ENCODE measurements around the gene ARIH2. TPM values are rescaled to one million over a fixed set of nuclear protein-coding genes. Genes with fewer than 3 reads are reported as not detected.

The ARIH2 gene
- 43.5 and 70.5 TPM in 2 replicates for total RNA-seq (2012; rRNA removed)

GRCh38 chr3:48918388-48919214 lies at the start of gene ARIH2:
TSS of gene ARIH2 (plus strand) at chr3:48918842. CDS start at chr3:48927559, 8,717 bp downstream.
- Histone ChIP-seq H3K27me3 (ENCODE audit: control insufficient read depth, insufficient read depth, low read length) (no peaks in the 10 kb centered on the region), H3K4me2 (ENCODE audit: low read length) (peak within 1 kb of the TSS; percentile 99), H3K4me3 (ENCODE audit: low read length) (peak within 1 kb of the TSS; percentile 92), H3K9ac (ENCODE audit: low read depth, low read length) (peak within 1 kb of the TSS; percentile 84), H3K9me3 (replicated peaks; ENCODE audit: low read length) (no peaks in the 10 kb centered on the region), H3K4me1 (ENCODE audit: control insufficient read depth, insufficient read depth, low read length) (peaks cover 7% of the 10 kb centered on the region), H3K36me3 (ENCODE audit: insufficient read depth, low read length) (no peaks in the 10 kb centered on the region)

- Histone ChIP-seq H3K36me3 (ENCODE audit: insufficient read depth, low read length) (no peaks in the 10 kb centered on the region), H3K4me1 (ENCODE audit: control insufficient read depth, insufficient read depth, low read length) (no peaks in the 10 kb centered on the region), H3K9ac (ENCODE audit: low read depth, low read length) (no peak overlapping the region), H3K27me3 (ENCODE audit: control insufficient read depth, insufficient read depth, low read length) (no peaks in the 10 kb centered on the region), H3K4me2 (ENCODE audit: low read length) (no peak overlapping the region), H3K9me3 (replicated peaks; ENCODE audit: low read length) (no peaks in the 10 kb centered on the region), H3K4me3 (ENCODE audit: low read length) (no peak overlapping the region)
Observed at GRCh38 chr3:48877671-48878070, 41.0 kb upstream of the ARIH2 start.

GRCh38 chr3:48879307-48879993 lies 39.2 kb upstream of the ARIH2 start:
- Histone ChIP-seq H3K4me3 (ENCODE audit: low read length) (no peak overlapping the region), H3K9ac (ENCODE audit: low read depth, low read length) (no peak overlapping the region), H3K9me3 (replicated peaks; ENCODE audit: low read length) (no peaks in the 10 kb centered on the region), H3K36me3 (ENCODE audit: insufficient read depth, low read length) (peaks cover 4% of the 10 kb centered on the region), H3K27me3 (ENCODE audit: control insufficient read depth, insufficient read depth, low read length) (no peaks in the 10 kb centered on the region), H3K4me1 (ENCODE audit: control insufficient read depth, insufficient read depth, low read length) (no peaks in the 10 kb centered on the region), H3K4me2 (ENCODE audit: low read length) (no peak overlapping the region)

GRCh38 chr3:48879994-48880377 lies 38.7 kb upstream of the ARIH2 start:
- Histone ChIP-seq H3K9ac (ENCODE audit: low read depth, low read length) (no peak overlapping the region), H3K4me2 (ENCODE audit: low read length) (no peak overlapping the region), H3K27me3 (ENCODE audit: control insufficient read depth, insufficient read depth, low read length) (no peaks in the 10 kb centered on the region), H3K4me3 (ENCODE audit: low read length) (no peak overlapping the region), H3K4me1 (ENCODE audit: control insufficient read depth, insufficient read depth, low read length) (no peaks in the 10 kb centered on the region), H3K36me3 (ENCODE audit: insufficient read depth, low read length) (peaks cover 4% of the 10 kb centered on the region), H3K9me3 (replicated peaks; ENCODE audit: low read length) (no peaks in the 10 kb centered on the region)

GRCh38 chr3:48881006-48881405 lies 37.6 kb upstream of the ARIH2 start:
- Histone ChIP-seq H3K4me2 (ENCODE audit: low read length) (no peak overlapping the region), H3K9me3 (replicated peaks; ENCODE audit: low read length) (no peaks in the 10 kb centered on the region), H3K27me3 (ENCODE audit: control insufficient read depth, insufficient read depth, low read length) (no peaks in the 10 kb centered on the region), H3K9ac (ENCODE audit: low read depth, low read length) (no peak overlapping the region), H3K4me3 (ENCODE audit: low read length) (no peak overlapping the region), H3K36me3 (ENCODE audit: insufficient read depth, low read length) (peaks cover 4% of the 10 kb centered on the region), H3K4me1 (ENCODE audit: control insufficient read depth, insufficient read depth, low read length) (no peaks in the 10 kb centered on the region)

GRCh38 chr3:48881652-48882114 lies 37.0 kb upstream of the ARIH2 start:
- Histone ChIP-seq H3K9ac (ENCODE audit: low read depth, low read length) (no peak overlapping the region), H3K4me1 (ENCODE audit: control insufficient read depth, insufficient read depth, low read length) (no peaks in the 10 kb centered on the region), H3K9me3 (replicated peaks; ENCODE audit: low read length) (no peaks in the 10 kb centered on the region), H3K4me2 (ENCODE audit: low read length) (no peak overlapping the region), H3K36me3 (ENCODE audit: insufficient read depth, low read length) (peaks cover 4% of the 10 kb centered on the region), H3K27me3 (ENCODE audit: control insufficient read depth, insufficient read depth, low read length) (no peaks in the 10 kb centered on the region), H3K4me3 (ENCODE audit: low read length) (no peak overlapping the region)

- Histone ChIP-seq H3K9ac (ENCODE audit: low read depth, low read length) (no peak overlapping the region), H3K4me1 (ENCODE audit: control insufficient read depth, insufficient read depth, low read length) (no peaks in the 10 kb centered on the region), H3K36me3 (ENCODE audit: insufficient read depth, low read length) (peaks cover 4% of the 10 kb centered on the region), H3K4me2 (ENCODE audit: low read length) (no peak overlapping the region), H3K27me3 (ENCODE audit: control insufficient read depth, insufficient read depth, low read length) (no peaks in the 10 kb centered on the region), H3K4me3 (ENCODE audit: low read length) (no peak overlapping the region), H3K9me3 (replicated peaks; ENCODE audit: low read length) (no peaks in the 10 kb centered on the region)
Observed at GRCh38 chr3:48885753-48886152, 32.9 kb upstream of the ARIH2 start.

- no peak overlapping the region for H3K9ac ChIP-seq (ENCODE audit: low read depth, low read length)
- no peak overlapping the region for H3K4me2 ChIP-seq (ENCODE audit: low read length)
- H3K4me1 ChIP-seq (ENCODE audit: control insufficient read depth, insufficient read depth, low read length): peaks cover 4% of the 10 kb centered on the region
- H3K4me3 ChIP-seq (ENCODE audit: low read length): no peak overlapping the region
- H3K36me3 ChIP-seq (ENCODE audit: insufficient read depth, low read length): no peaks in the 10 kb centered on the region
- no peaks in the 10 kb centered on the region for H3K9me3 ChIP-seq (replicated peaks; ENCODE audit: low read length)
- no peaks in the 10 kb centered on the region for H3K27me3 ChIP-seq (ENCODE audit: control insufficient read depth, insufficient read depth, low read length)
Observed at GRCh38 chr3:48891606-48892005, 27.0 kb upstream of the ARIH2 start.

GRCh38 chr3:48894516-48894915 lies 24.1 kb upstream of the ARIH2 start:
- no peaks in the 10 kb centered on the region for H3K9me3 ChIP-seq (replicated peaks; ENCODE audit: low read length)

GRCh38 chr3:48896936-48897335 lies 21.7 kb upstream of the ARIH2 start:
- no peak overlapping the region for H3K4me2 ChIP-seq (ENCODE audit: low read length)
- no peaks in the 10 kb centered on the region for H3K9me3 ChIP-seq (replicated peaks; ENCODE audit: low read length)
- no peak overlapping the region for H3K9ac ChIP-seq (ENCODE audit: low read depth, low read length)
- no peaks in the 10 kb centered on the region for H3K27me3 ChIP-seq (ENCODE audit: control insufficient read depth, insufficient read depth, low read length)
- peaks cover 15% of the 10 kb centered on the region for H3K4me1 ChIP-seq (ENCODE audit: control insufficient read depth, insufficient read depth, low read length)
- H3K4me3 ChIP-seq (ENCODE audit: low read length): no peak overlapping the region
- no peaks in the 10 kb centered on the region for H3K36me3 ChIP-seq (ENCODE audit: insufficient read depth, low read length)

More at GRCh38 chr3:48894516-48894915, 24.1 kb upstream of the ARIH2 start:
- Histone ChIP-seq H3K4me2 (ENCODE audit: low read length) (no peak overlapping the region), H3K36me3 (ENCODE audit: insufficient read depth, low read length) (no peaks in the 10 kb centered on the region), H3K4me1 (ENCODE audit: control insufficient read depth, insufficient read depth, low read length) (peaks cover 17% of the 10 kb centered on the region), H3K4me3 (ENCODE audit: low read length) (no peak overlapping the region), H3K9ac (ENCODE audit: low read depth, low read length) (no peak overlapping the region), H3K27me3 (ENCODE audit: control insufficient read depth, insufficient read depth, low read length) (no peaks in the 10 kb centered on the region)

- Histone ChIP-seq H3K27me3 (ENCODE audit: control insufficient read depth, insufficient read depth, low read length) (no peaks in the 10 kb centered on the region), H3K4me3 (ENCODE audit: low read length) (peak overlapping the region; percentile 97), H3K9ac (ENCODE audit: low read depth, low read length) (peak overlapping the region; percentile 80), H3K36me3 (ENCODE audit: insufficient read depth, low read length) (no peaks in the 10 kb centered on the region), H3K9me3 (replicated peaks; ENCODE audit: low read length) (no peaks in the 10 kb centered on the region), H3K4me1 (ENCODE audit: control insufficient read depth, insufficient read depth, low read length) (peaks cover 14% of the 10 kb centered on the region), H3K4me2 (ENCODE audit: low read length) (peak overlapping the region; percentile 98)
Observed at GRCh38 chr3:48897460-48898376, 20.9 kb upstream of the ARIH2 start.

Data from skeletal muscle satellite cell (primary cell).